Measurements from ENCODE around the gene CERS1.

The CERS1 gene

DNA sequence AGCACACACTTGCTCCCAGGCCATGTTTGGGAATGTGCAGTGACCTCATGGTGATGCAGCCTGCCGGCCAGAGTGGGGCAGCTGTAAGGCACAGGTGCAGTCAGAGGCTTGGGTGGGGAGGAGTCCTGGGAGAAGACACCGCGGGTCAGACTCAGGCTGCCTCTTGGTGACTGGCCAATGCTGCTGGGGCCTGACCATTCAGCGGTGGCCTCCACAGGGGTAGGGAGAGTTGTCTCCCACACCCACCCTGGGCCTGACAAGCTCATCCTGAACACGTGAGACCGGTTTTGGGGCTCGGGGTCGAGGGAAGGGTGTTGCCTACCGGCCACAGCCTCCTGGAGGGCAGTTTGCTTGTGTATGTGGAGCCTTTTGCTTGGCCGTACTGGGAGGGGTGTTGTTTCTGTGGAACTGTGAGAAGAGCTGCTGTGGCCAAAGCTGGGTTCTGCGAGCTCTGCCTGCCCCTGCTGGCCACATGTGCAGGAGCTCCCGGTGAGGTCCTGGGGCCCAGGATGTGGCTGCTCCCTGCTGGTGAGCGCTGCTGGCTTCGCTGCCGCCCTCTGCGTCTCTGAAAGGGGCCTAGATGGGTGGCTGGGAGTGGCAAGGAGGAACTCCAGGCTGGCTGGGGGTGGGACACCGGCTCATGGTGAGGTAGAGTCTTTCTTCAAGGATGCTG is 42.1 kb downstream of the CERS1 start:
- DNase-seq = no peak

GRCh38 chr19:18852648-18853047 is 43.3 kb downstream of the CERS1 start:
- DNase-seq = no peak

- no peak for DNase-seq
These were observed 44.2 kb downstream of the CERS1 start for GRCh38 chr19:18851673-18852325.

- DNase-seq = no peak
These were observed 45.2 kb downstream of the CERS1 start for GRCh38 chr19:18850471-18851375.

DNA sequence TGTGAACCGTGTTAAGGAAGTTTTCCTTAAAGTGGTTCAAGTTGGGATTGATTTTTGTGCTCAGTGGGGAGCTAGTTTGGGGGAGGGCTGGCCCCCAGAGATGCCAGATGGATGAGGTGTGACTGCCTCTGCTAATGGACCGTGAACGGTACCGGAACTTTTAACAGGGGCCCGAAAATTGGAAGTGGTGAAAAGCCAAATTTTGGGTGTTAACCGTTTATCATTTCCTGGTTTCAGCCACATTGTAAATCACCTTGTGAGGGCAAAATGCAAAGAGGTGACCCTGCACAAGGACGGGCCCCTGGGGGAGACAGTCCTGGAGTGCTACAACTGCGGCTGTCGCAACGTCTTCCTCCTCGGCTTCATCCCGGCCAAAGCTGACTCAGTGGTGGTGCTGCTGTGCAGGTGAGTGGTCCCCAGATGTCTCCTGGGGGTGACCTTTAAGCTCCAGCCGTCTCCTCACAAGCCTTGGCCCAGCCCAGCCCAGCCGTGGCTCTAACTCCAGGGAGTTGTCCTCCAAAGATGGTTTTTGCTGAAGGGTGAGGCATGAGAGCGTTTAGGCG is 46.0 kb downstream of the CERS1 start:
- DNase-seq = no peak

DNA sequence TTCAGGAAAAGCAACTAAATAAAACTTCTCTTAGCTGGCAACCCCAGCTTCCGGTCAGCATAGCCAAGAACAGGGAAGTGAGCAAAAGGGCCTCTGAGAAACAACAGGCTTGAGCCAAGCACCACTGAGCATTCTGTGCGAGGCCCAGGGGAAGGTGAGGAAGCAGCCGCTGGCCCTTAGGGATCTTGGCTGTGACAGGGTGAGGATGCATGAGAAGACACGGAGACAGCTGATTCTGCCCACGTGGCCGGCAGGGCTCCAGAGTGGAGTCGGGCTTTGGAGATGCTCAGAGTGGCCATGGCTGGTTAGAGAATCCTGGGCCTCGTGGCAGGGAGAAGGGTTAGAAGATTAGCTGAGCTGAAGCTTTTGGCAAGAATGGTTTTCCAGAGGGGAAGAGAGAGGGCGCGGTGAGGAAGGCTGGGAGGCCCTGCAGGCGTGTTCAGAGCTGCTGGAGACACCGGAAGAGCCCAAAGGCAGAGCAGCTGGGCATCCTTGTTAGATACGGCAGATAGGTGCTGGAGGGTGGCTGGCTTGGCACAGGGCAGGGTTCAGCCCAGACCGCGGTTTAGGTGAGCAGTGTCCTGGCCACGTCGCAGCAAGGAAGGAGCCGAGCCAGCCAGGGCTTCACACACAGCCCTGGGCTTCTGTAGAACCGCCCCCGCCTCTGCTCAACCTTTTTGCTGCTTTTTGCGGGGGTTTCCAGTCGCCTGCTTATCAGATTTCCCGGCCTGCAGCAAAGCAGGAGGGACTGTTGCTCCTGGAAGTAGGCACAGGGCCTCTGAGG is 46.9 kb downstream of the CERS1 start:
- no peak for DNase-seq

DNA sequence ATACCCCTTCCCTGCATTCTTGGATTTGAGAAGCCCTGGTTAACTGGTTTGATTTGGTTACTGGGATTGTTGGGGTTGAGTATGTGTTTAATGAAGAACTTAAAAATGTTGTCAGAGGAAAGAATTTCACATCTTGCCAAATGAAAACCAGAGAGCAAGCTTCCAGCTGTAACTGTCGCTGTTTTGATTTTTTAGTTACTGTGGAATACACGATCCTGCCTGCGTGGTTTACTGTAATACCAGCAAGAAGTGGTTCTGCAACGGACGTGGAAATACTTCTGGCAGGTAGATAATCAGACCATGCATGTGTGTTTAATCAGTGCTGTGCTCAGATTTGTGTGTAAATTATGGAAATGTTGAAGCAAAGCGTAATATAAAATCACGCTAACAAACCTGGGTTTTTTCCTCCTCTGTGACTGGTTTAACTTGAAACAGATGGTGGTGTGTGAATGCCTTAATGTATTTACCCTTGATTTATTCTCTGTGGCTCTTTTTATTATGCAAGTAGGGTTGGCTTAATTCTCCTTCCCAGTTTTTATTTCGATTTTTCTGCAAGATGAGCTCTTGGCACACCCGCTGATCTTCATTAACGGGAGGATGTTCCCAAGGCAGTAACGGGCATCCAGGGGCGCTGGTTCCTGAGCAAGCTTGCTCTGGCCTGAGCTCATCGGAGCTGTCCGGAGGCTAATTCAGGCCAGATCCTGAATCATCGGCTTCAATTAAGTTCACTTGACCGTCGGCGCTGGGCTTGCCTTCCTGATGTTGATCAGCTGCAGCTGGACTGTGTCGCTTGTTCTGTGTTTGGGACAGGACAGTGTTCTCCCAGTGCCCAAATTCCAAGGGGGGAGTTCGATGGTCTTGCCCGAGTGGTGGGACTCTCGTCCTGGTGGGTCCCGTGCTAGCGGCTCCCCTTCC is 48.2 kb downstream of the CERS1 start:
- no peak for DNase-seq

GRCh38 chr19:18846862-18847548 is 49.0 kb downstream of the CERS1 start:
- DNase-seq = peak; percentile 72

DNA sequence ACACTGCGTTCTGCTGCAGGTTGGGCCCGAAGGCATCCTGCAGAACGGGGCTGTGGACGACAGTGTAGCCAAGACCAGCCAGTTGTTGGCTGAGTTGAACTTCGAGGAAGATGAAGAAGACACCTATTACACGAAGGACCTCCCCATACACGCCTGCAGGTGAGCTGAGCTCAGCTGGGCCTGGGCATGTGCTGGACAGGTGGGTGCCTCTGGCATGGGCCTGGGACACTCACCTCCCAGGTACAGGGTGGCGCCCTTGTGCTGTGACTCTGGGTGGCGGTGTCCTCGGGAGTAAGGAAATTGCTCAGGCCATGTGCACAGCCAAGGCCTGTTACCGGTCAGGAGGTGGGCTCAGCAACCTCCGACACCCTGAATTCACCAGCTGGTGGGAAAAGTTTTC is 50.0 kb downstream of the CERS1 start:
- DNase-seq = no peak

GRCh38 chr19:18844806-18845329 is 51.1 kb downstream of the CERS1 start:
- DNase-seq = no peak

- no peak for DNase-seq
These were observed 52.0 kb downstream of the CERS1 start for GRCh38 chr19:18843960-18844359.

- no peak for DNase-seq
These were observed 53.8 kb downstream of the CERS1 start for GRCh38 chr19:18842166-18842565.

- DNase-seq = no peak
These were observed 54.6 kb downstream of the CERS1 start for GRCh38 chr19:18841400-18841799.

GRCh38 chr19:18840288-18841267 is 55.4 kb downstream of the CERS1 start:
- DNase-seq = no peak

DNA sequence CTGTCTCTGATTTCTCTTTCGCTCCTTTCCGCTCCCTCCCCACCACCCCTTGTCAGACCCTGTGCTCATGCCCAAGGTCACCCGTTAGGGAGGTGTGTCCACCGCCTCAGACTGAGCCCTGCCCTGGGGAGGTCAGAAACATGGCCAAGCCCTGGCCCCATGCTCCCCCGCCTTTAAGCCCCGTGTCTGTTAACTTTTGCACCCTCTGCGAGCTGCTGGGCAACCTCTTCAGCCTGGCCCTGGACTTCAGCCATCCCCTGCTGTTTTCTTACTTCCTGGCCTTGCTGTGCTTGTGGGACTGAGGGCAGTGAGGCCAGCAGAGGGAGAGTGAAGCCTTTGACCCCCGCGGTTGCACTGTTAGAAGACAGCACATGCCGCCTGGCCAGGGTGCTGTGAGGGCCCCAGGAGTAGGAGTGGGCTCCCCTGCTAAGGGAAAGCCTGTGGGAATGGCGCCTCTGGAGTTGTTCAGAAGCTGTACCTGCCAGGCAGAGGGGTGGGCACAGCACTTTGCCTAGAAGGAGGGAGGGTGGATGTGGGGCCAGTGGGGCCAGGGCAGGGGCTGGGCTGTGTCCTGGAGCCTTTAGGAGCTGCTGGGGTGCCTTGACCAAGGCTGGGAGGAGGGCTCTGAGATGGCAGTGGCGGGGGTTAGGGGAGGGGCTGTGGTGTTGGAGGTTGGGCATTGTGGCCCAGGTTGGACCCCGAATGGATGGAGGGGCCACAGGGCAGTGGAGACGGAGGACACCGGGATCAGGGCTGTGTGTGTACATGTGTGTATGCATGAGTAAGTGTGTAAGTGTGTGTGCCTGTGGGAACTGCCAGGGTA is 56.3 kb downstream of the CERS1 start:
- no peak for DNase-seq

DNA sequence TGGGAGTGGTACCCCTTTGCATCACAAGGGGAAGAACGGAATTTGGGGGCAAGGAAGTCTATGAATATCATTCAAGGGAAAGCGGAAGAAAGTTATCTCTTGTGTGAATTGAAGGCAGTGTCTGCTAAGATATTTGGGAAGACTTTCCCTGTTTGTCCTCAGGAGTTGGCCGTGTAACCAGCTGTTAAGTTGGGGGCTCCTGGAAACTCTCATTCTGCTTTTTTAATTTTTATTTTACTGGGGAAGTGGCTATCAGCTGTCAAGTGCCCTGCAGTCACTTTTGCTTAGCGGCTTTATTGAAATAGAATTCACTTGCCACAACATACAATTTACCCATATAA is 61.3 kb downstream of the CERS1 start:
- DNase-seq = no peak

GRCh38 chr19:18833849-18834643 is 61.9 kb downstream of the CERS1 start:
- no peak for DNase-seq

- DNase-seq = no peak
These were observed 62.8 kb downstream of the CERS1 start for GRCh38 chr19:18833141-18833476.

Data from CD4-positive, alpha-beta T cell treated with Interleukin-10 for 1 hour (primary cell).